Stimulated activated CD8-positive, alpha-beta memory T cell treated with anti-CD3 and anti-CD28 coated beads, Interleukin-15, amount 100 ng/mL, for 48 hours (primary cell): ENCODE measurements around the gene CD244.
A peak's percentile ranks its signal among the peaks of the same experiment; 100 is the strongest.

Experiments used
- DNase-seq, 2 donors: peaks; one replicate each; pipeline ENCODE4 v3.0.0-alpha.2; 2020; ENCODE audit warnings: low read depth in 2 of 2

The CD244 gene

GRCh38 chr1:160846281-160846680 lies 16.4 kb downstream of the CD244 start:
- no peak for DNase-seq

- DNase-seq, result no peak
Observed at GRCh38 chr1:160844447-160845232, 18.0 kb downstream of the CD244 start.

DNA sequence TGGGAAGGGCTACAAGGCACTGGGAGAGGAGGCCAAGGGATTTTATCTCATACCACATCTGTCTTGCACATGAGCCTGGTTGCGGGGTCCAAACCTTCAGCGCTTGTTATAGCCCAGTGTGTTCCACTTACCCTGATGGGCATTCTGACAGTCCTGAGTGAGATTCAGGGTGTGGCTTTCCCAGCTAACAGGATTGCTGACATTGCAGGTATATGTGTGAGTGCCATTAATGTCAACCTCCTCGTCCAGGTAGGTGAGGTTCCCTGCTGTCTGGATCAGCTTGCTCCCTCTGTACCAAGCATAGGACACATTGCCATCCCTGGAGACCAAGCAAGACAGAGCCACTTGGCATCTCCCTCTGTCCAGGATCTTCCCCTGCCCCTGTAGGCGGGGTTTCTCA lies 21.6 kb downstream of the CD244 start:
- DNase-seq, result no peak

DNA sequence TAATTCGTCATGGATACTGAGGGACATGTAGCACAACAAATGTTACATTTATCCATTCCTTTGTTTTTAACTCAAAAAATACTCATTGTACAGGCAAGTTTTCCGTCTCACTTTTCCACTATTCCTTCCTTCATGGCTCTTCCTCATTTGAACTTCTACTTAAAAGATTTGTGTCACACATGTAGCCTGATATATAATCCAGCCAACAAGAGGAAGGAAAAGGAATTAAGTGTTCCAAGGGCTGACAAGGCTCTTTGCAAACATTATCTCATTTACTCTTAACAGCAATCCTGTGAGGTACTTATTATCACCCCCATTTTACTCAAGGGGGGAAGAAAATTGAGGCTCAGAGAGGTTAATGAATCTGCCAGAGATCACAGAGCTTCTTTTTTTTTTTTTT lies 22.9 kb downstream of the CD244 start:
- DNase-seq, result no peak

DNA sequence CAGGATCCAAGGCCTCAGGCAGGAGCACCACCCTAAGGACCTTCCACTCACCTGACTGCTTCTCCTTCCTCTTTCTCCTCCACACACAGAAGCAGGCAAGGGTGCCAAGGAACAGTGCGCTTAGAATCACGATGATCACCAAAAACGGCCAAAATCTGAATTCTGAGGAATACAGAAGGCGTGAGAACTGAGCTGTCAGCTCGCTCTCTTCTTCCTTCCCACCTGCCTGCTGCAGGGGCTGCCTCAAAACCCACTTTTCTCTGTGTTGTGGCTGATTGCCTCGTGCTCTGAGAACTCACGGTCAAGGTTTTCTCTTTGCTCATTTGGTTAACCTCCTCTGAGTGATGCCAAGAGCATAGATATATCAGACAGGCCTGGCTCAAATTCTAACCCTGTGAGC lies 23.8 kb downstream of the CD244 start:
- no peak for DNase-seq

DNA sequence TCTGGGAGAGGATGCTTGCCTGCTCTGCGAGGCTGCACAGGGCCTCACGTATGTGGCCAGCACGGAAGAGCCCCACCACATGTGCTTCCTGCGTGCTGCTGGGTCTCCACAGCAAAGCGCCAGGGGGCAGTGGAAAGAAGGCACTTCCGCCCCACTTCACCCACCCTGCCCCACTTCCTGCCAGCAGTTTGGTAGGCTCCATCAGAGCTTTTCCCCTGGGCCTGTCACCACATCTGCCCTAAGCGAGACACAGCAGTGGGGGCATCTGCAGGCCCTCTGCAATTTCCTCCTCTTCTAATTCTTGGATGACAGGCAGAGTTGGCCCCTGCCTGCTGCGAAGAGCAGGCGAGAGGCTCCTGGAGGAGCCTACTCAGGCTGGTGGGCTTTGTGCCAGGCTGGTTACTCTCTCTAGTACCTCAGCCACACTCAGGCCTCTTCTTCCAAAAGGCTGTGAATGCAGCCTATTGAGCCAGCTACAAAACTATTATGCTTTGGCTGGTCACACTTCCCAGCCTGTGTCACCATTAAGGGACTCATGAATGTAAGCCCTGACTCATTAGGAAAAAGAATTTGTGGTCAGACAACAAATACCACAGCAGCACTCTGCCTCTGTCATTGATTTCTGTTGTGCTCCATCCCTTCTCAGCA lies 25.0 kb downstream of the CD244 start:
- DNase-seq, result peak; percentile 72 to 79

- DNase-seq, result no peak
Observed at GRCh38 chr1:160836981-160837557, 25.6 kb downstream of the CD244 start.

GRCh38 chr1:160836561-160836960 lies 26.1 kb downstream of the CD244 start:
- no peak for DNase-seq

DNA sequence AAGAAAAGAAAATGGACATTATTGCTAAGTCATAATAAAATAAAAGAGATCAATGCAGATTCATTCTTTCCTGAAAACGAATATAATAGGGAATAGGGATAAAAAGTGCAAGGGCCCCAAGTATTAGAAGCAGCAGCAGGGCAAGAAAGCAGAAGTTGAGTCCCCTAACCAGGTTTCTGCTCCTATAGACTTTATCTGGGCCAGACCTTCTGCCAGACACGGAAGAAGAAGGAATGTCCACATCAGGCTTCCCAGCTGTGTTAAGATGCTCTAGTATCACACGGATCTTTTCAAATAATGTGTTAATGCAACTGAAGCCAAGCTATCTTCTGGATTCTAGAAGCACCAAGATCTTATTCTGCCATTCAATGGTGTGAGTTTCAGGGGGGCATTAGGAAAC lies 26.9 kb downstream of the CD244 start:
- DNase-seq, result no peak

- no peak for DNase-seq
Observed at GRCh38 chr1:160834945-160835565, 27.6 kb downstream of the CD244 start.

- peak; percentile 43 to 55 for DNase-seq
Observed at GRCh38 chr1:160830321-160831153, 32.1 kb downstream of the CD244 start.

DNA sequence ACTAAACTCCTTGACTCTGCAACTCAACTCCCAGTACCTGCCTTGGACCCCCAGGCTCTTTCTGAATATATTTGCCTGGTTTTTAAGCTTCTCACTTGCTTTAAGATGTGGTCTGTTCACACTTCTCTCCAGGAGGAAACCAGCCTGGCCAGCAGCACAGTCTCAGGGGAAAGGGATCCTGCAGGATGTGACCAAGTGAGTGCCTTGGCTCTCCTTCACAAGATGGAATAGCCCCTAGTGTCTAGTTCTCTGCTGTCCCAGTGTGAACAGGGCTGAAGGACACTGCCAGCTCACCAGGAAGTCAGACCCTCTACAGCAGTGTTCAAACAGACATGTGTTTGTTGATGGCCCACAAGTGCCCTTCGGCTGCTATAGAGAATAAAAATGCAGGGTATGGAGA lies 32.9 kb downstream of the CD244 start:
- DNase-seq, result no peak

- DNase-seq, result no peak
Observed at GRCh38 chr1:160827418-160827817, 35.3 kb downstream of the CD244 start.

GRCh38 chr1:160826546-160826945 lies 36.1 kb downstream of the CD244 start:
- no peak for DNase-seq

DNA sequence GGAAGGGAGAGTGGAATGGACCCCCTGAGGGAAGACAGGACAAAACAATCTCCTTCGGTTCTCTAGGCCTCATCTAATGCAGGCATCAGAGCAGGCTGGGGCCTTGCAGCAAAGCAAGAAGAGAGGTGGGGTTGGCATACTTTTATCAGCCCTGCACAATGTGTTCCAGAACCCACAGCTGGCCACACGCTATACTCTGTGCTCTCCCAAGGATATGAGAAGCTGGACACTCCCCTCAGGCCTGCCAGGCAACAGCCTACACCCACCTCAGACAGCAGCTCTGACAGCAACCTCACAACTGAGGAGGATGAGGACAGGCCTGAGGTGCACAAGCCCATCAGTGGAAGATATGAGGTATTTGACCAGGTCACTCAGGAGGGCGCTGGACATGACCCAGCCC lies 39.4 kb downstream of the CD244 start:
- DNase-seq, result no peak

DNA sequence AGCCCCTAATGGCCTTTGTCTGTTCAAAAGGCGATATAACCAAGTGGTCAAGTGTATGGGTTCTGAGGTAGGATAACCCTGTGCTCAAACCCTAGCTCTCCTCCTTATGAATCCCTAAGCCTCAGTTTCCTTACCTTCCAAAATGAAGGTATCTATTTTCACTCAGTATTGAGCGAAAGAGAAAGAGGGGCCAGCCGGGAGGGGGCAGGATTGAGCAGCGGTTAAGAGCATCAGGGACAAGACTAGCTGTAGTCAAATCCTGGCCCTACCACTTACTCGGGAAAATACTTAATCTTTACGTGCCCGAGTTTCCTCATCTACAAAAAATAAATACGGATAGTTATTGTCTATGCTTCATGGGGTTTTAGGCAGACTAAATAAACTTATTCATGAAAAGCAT lies 41.1 kb downstream of the CD244 start:
- no peak for DNase-seq

DNA sequence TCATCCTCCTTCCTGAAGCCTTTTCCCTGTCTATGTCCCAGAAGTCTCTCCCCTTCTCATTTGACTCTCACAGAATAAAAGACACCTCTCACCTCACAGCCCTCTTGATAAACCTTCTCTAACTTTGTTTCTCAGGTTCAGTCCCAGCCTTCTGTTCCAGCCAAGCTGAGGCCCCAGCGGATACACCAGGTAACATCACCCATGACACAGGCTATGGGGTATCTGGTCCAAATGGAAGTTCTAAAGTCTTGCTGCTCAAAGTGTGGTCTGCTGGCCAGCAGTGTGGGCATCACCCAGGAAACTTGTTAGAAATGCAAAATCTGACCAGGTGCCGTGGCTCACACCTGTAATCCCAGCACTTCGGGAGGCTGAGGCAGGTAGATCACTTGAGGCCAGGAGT lies 43.5 kb downstream of the CD244 start:
- no peak for DNase-seq

- DNase-seq, result no peak
Observed at GRCh38 chr1:160818207-160818937, 44.3 kb downstream of the CD244 start.

DNA sequence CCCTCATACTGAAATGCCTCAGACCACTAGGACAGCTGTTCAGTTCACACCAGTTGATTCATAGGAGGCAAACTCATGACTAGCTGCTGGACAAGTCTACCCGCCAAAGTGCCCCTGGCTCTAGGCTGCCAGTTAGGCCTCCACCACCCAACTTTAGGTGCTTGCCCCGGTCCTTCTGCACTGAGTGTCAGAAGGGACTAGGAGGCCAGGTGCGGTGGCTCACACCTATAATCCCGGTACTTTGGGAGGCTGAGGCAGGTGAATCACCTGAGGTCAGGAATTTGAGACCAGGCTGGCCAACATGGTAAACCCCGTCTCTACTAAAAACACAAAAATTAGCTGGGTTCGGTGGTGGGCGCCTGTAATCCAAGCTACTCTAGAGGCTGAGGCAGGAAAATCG lies 47.8 kb downstream of the CD244 start:
- DNase-seq, result no peak

- DNase-seq, result no peak
Observed at GRCh38 chr1:160814316-160814715, 48.4 kb downstream of the CD244 start.

DNA sequence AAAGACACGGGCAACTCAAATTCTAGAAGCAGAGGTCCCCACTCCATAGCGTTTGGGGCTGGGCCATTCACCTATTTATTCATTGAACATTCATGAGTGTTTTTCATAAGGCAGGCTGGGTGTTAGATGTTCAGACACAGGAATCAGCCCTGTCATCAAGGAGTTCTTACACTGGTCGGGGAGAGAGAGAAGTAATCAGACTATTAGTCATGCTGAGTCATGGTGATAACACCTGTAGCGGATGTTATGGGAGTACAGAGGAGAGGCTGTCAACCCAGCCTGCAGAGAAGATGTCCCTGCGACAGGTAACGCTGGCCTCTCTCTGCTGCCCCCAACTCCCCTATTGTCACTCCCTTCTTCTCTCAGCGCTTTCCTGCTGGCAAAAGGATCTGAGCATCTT lies 49.5 kb downstream of the CD244 start:
- DNase-seq, result no peak
